Keratinocyte (primary cell): Measurements from ENCODE around the gene DCLK2. TPM values are rescaled to one million over a fixed set of nuclear protein-coding genes. Genes with fewer than 3 reads are reported as not detected.

ENCODE experiments used
- DNase-seq: peaks from one replicate; pipeline ENCODE4 v3.0.0-alpha.2; 2011; ENCODE audit warnings: low read depth, missing footprints, low spot score
- FAIRE-seq: peaks from 2 replicates; lab custom pipeline; 2011; peaks lifted over from hg19 to GRCh38; lab: Jason Lieb, UNC
- H2AFZ ChIP-seq: 2 replicates; pipeline ENCODE4 v1.6.0; 2012; ENCODE audit warnings: low read length, control low read depth, inconsistent platforms; ENCODE audit not compliant: control insufficient read depth
- H3K27ac ChIP-seq: 2 replicates; pipeline ENCODE4 v1.5.1; 2011; ENCODE audit warnings: low read length; ENCODE audit not compliant: control insufficient read depth, insufficient read depth
- H3K27me3 ChIP-seq: 3 replicates; pipeline ENCODE4 v1.6.0; 2011; ENCODE audit warnings: low read length; ENCODE audit not compliant: control insufficient read depth, insufficient read depth; ENCODE audit errors: extremely low read depth
- H3K36me3 ChIP-seq, 2 experiments: 2 replicates in 1 of 2; 3 replicates in 1 of 2; pipeline ENCODE4 v1.5.1; 2011; ENCODE audit warnings: low read length in 2 of 2, mild to moderate bottlenecking in 1 of 2; ENCODE audit not compliant: control insufficient read depth in 2 of 2, insufficient read depth in 2 of 2; ENCODE audit errors: extremely low read depth in 1 of 2
- H3K4me1 ChIP-seq: 3 replicates; pipeline ENCODE4 v1.5.1; 2011; ENCODE audit warnings: low read length; ENCODE audit not compliant: control insufficient read depth, insufficient read depth; ENCODE audit errors: extremely low read depth
- H3K4me2 ChIP-seq: 3 replicates; pipeline ENCODE4 v1.6.0; 2011; ENCODE audit warnings: low read depth, low read length; ENCODE audit not compliant: control insufficient read depth, insufficient read depth; ENCODE audit errors: extremely low read depth
- H3K4me3 ChIP-seq, 3 experiments: fragments of 200-600 bp in 1 of 3; sonication (generic) in 1 of 3; 2 replicates in 2 of 3; 3 replicates in 1 of 3; pipeline ENCODE4 v1.5.1; 2011 to 2016; ENCODE audit warnings: low read length in 3 of 3, mild to moderate bottlenecking in 3 of 3, control low read depth in 2 of 3, inconsistent platforms in 1 of 3, low read depth in 1 of 3, mixed read lengths in 1 of 3, mixed run types in 1 of 3, moderate library complexity in 1 of 3; ENCODE audit not compliant: control insufficient read depth in 2 of 3, insufficient read depth in 2 of 3; ENCODE audit errors: extremely low read depth in 1 of 3
- H3K79me2 ChIP-seq: 2 replicates; pipeline ENCODE4 v1.6.0; 2012; ENCODE audit warnings: low read length; ENCODE audit not compliant: control insufficient read depth, insufficient read depth
- H3K9ac ChIP-seq: 3 replicates; pipeline ENCODE4 v1.6.0; 2011; ENCODE audit warnings: low read length; ENCODE audit not compliant: control insufficient read depth, insufficient read depth; ENCODE audit errors: extremely low read depth
- H3K9me1 ChIP-seq: 3 replicates; pipeline ENCODE4 v1.6.0; 2011; ENCODE audit warnings: low read length; ENCODE audit not compliant: control insufficient read depth, insufficient read depth; ENCODE audit errors: extremely low read depth
- H3K9me3 ChIP-seq: 2 replicates; pipeline ENCODE4 v1.5.1; 2012; ENCODE audit warnings: low read depth, low read length; ENCODE audit not compliant: control insufficient read depth
- H4K20me1 ChIP-seq: 3 replicates; pipeline ENCODE4 v1.6.0; 2011; ENCODE audit warnings: low read length; ENCODE audit not compliant: control insufficient read depth, insufficient read depth; ENCODE audit errors: extremely low read depth
- CTCF ChIP-seq, 3 experiments: IDR thresholded peaks in 1 of 3; conservative IDR thresholded peaks in 1 of 3; optimal IDR thresholded peaks in 1 of 3; 2 replicates in 2 of 3; 3 replicates in 1 of 3; pipeline versions ENCODE3 to v1.5.1; 2011; ENCODE audit warnings: low read length in 3 of 3, mild to moderate bottlenecking in 3 of 3, moderate library complexity in 2 of 3, control low read depth in 1 of 3, inconsistent platforms in 1 of 3; ENCODE audit not compliant: insufficient read depth in 2 of 3; ENCODE audit errors: extremely low read depth in 1 of 3
- EZH2 ChIP-seq: IDR thresholded peaks from one replicate; pipeline ENCODE4 v1.6.1; 2012; ENCODE audit warnings: inconsistent platforms, mild to moderate bottlenecking, low read length, moderate library complexity
- dilution Hi-C: fragments of 300-500 bp; cut with MboI; formaldehyde crosslinking; loops from one replicate; pipeline ENCODE4 v1.7.0; 2020; ENCODE audit warnings: low sequenced_read_pairs; ENCODE audit not compliant: extremely low pct_ligation_motif_present
- polyA plus RNA-seq, 5 experiments: library from polyadenylated mRNA; depleted of rRNA in 3 of 5; stranded (reverse) in 3 of 5; stranded (forward) in 1 of 5; unstranded in 1 of 5; fragments of >200 nt; gene quantifications; 1 replicate in 1 of 5; 2 replicates in 3 of 5; 3 replicates in 1 of 5; pipeline versions ENCODE4 v1.2.1 to v1.2.3, GENCODE V29; 2011 to 2012; ENCODE audit warnings: missing spikeins in 2 of 5, low read depth in 1 of 5, low replicate concordance in 1 of 5

DCLK2 gene
- polyA plus RNA-seq, 1 donor (not counting 4 experiments of a cell fraction or from before 2014, with no cell fraction given) = 0.07 TPM

GRCh38 chr4:150289198-150289597, 211.0 kb downstream of the DCLK2 start:
- Histone ChIP-seq H3K4me2 (no peak overlapping the region), H3K36me3 (peaks cover 0 to 2% of the 10 kb centered on the region in 2 experiments), H4K20me1 (no peaks in the 10 kb centered on the region), H3K4me1 (no peaks in the 10 kb centered on the region), H2AFZ (no peak overlapping the region), H3K9ac (no peak overlapping the region), H3K9me3 (no peaks in the 10 kb centered on the region), H3K4me3 (no peak overlapping the region), H3K27ac (no peak overlapping the region), H3K27me3 (no peaks in the 10 kb centered on the region), H3K79me2 (no peaks in the 10 kb centered on the region), H3K9me1 (no peaks in the 10 kb centered on the region)
- TF ChIP-seq EZH2 (no peak), CTCF (optimal IDR thresholded peaks at IDR 0.05 in 1 of 3, IDR thresholded peaks at IDR 0.05 in 1 of 3, conservative IDR thresholded peaks at IDR 0.05 in 1 of 3; ENCODE audit: extremely low read depth in 1 of 3, insufficient read depth in 2 of 3, low read length in 3 of 3) (no peak)
- FAIRE-seq = no peak
- no peak for DNase-seq
- dilution Hi-C loops = no loop called here

- no peaks in the 10 kb centered on the region for H4K20me1 ChIP-seq
- no peak overlapping the region for H3K4me2 ChIP-seq
- no peaks in the 10 kb centered on the region for H3K9me3 ChIP-seq
- H3K4me1 ChIP-seq = no peaks in the 10 kb centered on the region
- no peak overlapping the region for H3K4me3 ChIP-seq
- H2AFZ ChIP-seq = no peak overlapping the region
- no peak overlapping the region for H3K27ac ChIP-seq
- no peaks in the 10 kb centered on the region for H3K27me3 ChIP-seq
- H3K9me1 ChIP-seq = no peaks in the 10 kb centered on the region
- H3K9ac ChIP-seq = no peak overlapping the region
- DNase-seq (no peak), FAIRE-seq (peak; percentile 41)
- dilution Hi-C loops = no loop called here
- H3K36me3 ChIP-seq = peaks cover 0 to 2% of the 10 kb centered on the region in 2 experiments
- no peaks in the 10 kb centered on the region for H3K79me2 ChIP-seq
- TF ChIP-seq CTCF (optimal IDR thresholded peaks at IDR 0.05 in 1 of 3, IDR thresholded peaks at IDR 0.05 in 1 of 3, conservative IDR thresholded peaks at IDR 0.05 in 1 of 3; ENCODE audit: extremely low read depth in 1 of 3, insufficient read depth in 2 of 3, low read length in 3 of 3) (no peak), EZH2 (no peak)
These were observed 211.6 kb downstream of the DCLK2 start for GRCh38 chr4:150289881-150290280.
